Umbilical cord (tissue), 2 donors: ENCODE data around the gene G6PC3. TPM values are rescaled to one million over a fixed set of nuclear protein-coding genes. Genes with fewer than 3 reads are reported as not detected.
A peak's percentile ranks its signal among the peaks of the same experiment; 100 is the strongest.
"Not testable (repeated sequence)": the region's sequence is repeated elsewhere in the genome, so short reads cannot be mapped to it uniquely, and the experiment has no call there.

ENCODE experiments used
- DNase-seq: peaks from one replicate; pipeline ENCODE4 v3.0.0-alpha.2; 2015; ENCODE audit warnings: low spot score
- total RNA-seq: library from RNA; depleted of rRNA; stranded (reverse); fragments of >200 nt; gene quantifications from one replicate; pipeline ENCODE4 v1.2.3, GENCODE V29; 2014; ENCODE audit warnings: low replicate concordance; ENCODE audit not compliant: insufficient read depth

Gene G6PC3
- total RNA-seq, 1 donor from 2014 or later = 3.6 TPM

DNA sequence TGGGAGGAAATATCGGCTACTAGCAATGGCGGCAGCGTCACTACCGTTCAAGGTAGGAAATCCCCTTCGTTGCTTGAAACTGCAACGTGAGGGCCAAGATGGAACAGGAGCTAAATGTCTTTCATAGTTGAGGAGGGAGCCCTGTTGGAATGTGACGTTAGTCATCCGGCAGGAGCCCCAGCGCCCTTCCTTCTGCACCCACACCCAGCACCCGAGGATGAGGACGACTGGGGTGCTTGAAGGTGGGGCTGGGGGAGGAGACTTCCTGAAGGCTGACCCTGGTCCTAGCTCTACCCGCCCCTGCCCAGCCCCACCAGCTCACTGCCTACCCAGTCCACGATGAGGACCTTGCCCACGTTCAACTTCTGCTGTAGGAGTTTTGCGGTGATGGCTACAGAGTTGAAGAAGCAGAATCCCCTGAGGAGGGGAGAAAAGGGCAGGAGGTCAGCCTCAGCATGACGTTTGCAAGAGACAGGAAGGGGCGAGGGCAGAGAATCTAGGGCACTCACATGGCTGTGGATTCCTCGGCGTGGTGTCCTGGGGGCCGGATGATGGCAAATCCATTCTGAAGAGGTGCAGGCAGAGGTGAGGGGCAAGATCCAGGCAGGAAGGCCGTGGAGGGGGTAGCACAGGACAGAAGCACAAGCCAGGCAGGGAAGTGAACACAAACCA lies 11.9 kb downstream of the G6PC3 start:
- no peak for DNase-seq

GRCh38 chr17:44083250-44083849 lies 12.8 kb downstream of the G6PC3 start:
- no peak for DNase-seq

GRCh38 chr17:44084131-44084538 lies 13.6 kb downstream of the G6PC3 start:
- no peak for DNase-seq

GRCh38 chr17:44084921-44085320 lies 14.4 kb downstream of the G6PC3 start:
- DNase-seq = no peak

DNA sequence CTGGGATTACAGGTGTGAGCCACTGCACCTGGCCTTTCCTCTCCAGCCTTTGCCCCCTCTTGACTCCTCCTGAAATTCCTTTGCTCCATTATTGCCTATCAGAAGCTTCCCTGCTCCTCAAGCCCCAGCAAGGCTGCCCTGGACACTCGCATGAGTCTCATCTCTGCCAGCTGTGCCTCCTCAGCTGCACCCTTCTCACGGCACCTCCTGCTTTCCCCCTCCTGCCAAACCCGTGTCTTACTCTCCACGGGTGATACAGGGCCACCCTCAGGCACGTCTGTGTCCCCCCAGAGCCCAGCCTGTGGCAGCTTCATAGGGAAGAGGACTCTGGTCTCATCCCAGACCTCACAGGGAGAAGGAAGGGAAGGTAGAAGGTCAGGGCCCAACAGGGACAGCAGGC lies 15.4 kb downstream of the G6PC3 start:
- DNase-seq = no peak

- peak; percentile 81 for DNase-seq
These were observed 16.1 kb downstream of the G6PC3 start for GRCh38 chr17:44086364-44087311.

DNA sequence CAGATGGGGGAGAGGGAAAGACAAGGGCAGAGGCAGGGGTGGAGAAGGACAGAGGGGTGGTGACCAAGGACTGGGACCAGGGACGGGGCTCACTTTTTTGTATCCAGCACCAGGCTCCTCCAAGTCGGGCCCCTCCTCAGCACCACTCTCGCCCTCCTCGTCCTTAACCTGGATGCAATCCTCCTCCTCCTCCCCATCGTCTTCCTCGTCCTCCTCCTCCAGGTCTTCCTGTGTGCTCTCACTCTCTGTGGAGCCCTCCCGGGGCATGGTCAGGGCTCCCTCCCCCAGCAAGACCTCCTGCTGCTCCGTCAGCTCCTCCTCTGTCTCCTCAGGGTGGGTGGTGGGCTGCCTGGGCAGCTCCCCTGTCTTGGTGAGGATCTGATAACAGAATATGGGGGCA lies 16.8 kb downstream of the G6PC3 start:
- no peak for DNase-seq

GRCh38 chr17:44088254-44088653 lies 17.7 kb downstream of the G6PC3 start:
- DNase-seq = no peak

DNA sequence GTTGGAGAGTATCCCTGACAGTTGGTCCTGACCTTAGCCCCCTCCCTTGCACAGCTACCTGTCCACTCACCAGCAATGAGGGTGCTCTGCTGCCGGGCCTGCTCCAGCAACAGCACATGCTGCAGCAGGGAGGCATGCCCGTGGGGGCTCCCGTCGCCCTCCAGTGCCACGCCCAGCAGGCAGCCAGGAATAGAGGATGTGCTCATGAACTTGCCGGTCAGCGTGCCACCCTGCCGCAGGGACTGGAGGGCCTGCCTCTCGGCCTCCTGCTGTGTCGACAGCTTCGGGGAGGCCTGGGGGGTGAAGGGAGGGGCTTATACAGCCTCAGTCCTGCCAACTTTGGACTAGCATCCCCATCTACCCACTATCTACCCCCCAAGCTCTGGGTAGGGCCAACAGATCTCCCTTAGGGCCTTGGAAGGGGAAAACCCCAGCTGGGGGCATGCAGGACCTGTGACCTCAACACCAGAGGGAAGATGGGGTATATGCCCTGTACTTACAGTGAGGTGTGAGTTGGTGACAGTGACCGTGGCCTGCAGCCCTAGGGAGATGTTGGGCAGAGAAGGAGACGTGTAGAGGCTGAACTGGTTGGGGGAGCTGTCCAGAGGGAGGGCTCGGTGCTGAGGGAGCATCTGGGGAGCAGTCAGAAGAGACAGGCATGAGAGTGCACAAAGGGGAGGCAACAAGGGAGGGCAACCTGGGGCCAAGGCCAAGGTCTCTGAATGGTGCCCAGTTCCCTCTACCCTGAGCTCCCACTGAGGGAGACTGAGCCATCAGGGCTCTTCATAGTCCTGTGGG lies 20.9 kb downstream of the G6PC3 start:
- no peak for DNase-seq

- DNase-seq = no peak
These were observed 21.5 kb downstream of the G6PC3 start for GRCh38 chr17:44092051-44092450.

- no peak for DNase-seq
These were observed 22.8 kb downstream of the G6PC3 start for GRCh38 chr17:44093231-44093900.

- DNase-seq = no peak
These were observed 24.3 kb downstream of the G6PC3 start for GRCh38 chr17:44094701-44095387.

DNA sequence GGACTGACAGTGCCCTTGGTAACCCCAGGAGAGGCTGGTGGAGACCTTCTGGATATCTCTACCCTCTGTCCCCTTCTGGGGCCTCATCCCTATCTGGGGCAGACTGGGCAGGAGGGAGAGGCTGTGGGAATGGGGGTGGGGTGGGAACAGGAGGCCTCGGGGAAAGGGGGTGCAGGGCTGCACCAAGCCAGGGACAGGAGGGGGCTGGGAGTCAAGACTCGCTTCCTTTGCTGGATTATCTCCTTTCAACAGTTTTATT lies 24.8 kb downstream of the G6PC3 start:
- DNase-seq = no peak

- peak; percentile 96 for DNase-seq
These were observed 25.3 kb downstream of the G6PC3 start for GRCh38 chr17:44095647-44096496.

DNA sequence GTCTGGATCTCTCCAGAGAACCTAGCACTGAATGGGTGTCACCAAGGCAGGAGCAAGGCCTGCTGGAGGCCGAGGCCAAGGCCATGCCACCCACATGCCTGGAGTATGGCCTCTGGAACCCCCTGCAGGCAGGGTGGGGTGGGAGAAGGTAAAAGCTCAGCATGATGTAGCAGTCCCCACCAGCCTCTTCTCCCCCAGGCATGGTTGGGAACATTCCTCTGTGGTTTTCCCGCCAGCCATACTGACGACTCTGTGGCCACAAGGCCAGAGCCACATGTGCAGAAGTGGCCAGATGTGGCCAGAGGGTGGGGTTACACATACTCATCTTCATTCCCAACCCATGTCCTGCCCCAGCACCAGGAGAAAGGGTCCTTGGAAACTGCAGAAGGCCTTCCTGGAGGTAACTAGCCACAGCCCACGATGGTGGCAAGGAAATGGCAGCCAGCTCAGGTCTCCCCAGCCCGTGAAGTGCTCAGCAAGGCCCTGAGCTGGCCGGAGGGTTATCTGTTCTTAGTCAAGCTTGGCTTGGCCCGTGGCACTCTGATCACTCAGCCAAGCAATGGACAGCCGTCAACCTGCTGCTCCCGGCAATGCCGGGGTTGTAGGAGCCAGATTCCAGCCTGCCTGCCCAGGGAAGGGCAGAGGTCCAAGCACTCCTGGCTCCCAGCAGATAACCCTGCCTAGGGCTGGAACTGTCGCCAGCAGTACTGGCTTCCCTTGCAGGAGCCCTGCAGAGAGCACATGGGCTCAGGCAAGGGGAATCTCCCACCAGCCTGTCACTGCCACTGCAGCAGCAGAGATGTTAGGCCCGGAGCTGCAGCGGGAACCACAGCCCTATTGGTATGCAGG lies 26.8 kb downstream of the G6PC3 start:
- no peak for DNase-seq

DNA sequence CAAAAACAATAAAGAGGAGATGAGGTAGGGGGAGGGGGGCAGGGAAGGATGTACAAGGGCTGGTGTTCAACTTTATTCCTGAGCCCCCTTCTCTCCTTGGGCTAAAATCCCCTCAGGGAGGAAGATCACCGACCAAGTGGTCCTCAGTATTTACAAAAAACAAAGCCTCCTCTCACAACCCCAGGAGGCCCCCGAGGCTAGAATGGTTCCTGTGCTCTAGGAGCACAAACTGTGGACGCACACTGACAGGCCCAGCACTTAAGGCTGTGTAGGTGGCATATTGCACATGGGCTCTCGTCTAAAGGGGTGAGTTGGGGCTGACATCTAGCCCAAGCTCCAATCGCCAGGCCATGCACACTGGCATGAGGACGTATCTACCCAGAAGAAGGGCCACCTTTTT lies 31.3 kb downstream of the G6PC3 start:
- not testable (repeated sequence) for DNase-seq

DNA sequence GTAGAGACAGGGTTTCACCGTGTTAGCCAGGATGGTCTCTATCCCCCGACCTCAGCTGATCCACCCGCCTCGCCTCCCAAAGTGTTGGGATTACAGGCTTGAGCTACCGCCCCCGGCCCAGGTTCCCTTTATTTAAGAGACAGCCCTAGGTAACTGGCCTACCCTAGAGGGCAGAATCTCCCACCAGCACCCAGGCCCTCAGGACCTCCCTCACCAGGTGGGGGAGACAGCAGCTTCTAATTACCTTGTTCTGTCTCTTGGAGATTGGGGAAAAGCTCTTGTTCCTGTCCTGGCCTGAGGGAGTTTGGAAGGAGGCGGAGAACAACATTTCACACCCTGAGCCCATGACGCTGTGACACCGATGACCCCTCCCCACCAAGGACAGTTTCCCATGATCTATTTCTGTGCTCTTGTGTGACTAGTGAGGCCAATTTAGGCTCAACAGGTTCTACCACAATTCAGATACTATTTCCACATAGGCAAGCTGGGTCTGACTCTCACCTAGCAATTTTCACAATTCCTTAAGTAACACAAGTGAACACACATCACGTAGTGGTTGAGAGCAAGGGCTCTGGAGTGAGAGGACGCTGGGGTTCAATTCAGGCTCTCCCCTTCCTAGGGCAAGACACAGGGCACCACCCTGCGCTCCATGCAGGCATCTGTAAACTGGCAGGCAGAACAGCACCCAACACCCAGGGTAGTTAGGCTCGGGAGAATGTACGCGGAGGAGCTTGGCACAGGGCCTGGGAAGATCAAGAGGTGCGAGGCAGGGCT lies 32.5 kb downstream of the G6PC3 start:
- no peak for DNase-seq

GRCh38 chr17:44105483-44105882 lies 34.9 kb downstream of the G6PC3 start:
- no peak for DNase-seq
